IMR-90 (cell line): ENCODE measurements around the gene ZMIZ1. TPM values are rescaled to one million over a fixed set of nuclear protein-coding genes. Genes with fewer than 3 reads are reported as not detected.

Experiments
- ATAC-seq: fragments of 200-7000 bp; cut with Tn5 transposase; 2 replicates; pipeline ENCODE4 v1.9.1; 2020; ENCODE audit warnings: low read depth, mild to moderate bottlenecking, moderate library complexity
- BruUV-seq: library from RNA; stranded (reverse); fragments of 400-500 nt; replicated peaks from 2 replicates; lab custom pipeline; 2021; lab: Mats Ljungman, UMichigan
- CTCF ChIA-PET: fragments of 300-600 bp; formaldehyde crosslinking; extraction: SDS; loops from one replicate; lab custom pipeline; 2021; ENCODE audit warnings: antibody characterized with exemption; lab: Yijun Ruan, JAX
- POLR2A ChIA-PET: fragments of 300-600 bp; sonication (Branson Sonifier 250); formaldehyde crosslinking; loops from one replicate; lab custom pipeline; 2022; ENCODE audit warnings: antibody characterized with exemption; ENCODE audit not compliant: unreplicated experiment; lab: Charles Lee
- DNase-seq: peaks from one replicate; pipeline ENCODE4 v3.0.0; 2013
- H2AFZ ChIP-seq: replicated peaks from 2 replicates; pipeline ENCODE3; 2013; ENCODE audit warnings: low read length, mild to moderate bottlenecking; ENCODE audit not compliant: poor library complexity
- H2AK5ac ChIP-seq: 2 replicates; pipeline ENCODE4 v1.6.1; 2013; ENCODE audit warnings: low read depth, low read length, inconsistent platforms
- H2AK9ac ChIP-seq: replicated peaks from 2 replicates; pipeline ENCODE3; 2013; ENCODE audit warnings: mild to moderate bottlenecking, low read depth, low read length, moderate library complexity; ENCODE audit not compliant: poor library complexity
- H2BK120ac ChIP-seq: 2 replicates; pipeline ENCODE4 v1.6.1; 2013; ENCODE audit warnings: low read depth, low read length, inconsistent platforms
- H2BK15ac ChIP-seq: 3 replicates; pipeline ENCODE4 v1.6.1; 2013; ENCODE audit warnings: low read depth, low read length, inconsistent platforms
- H2BK20ac ChIP-seq: 2 replicates; pipeline ENCODE4 v1.6.1; 2013; ENCODE audit warnings: low read depth, mild to moderate bottlenecking, inconsistent platforms, low read length, moderate library complexity
- H2BK5ac ChIP-seq: 2 replicates; pipeline ENCODE4 v1.6.1; 2013; ENCODE audit warnings: mild to moderate bottlenecking, low read depth, low read length, inconsistent platforms; ENCODE audit not compliant: poor library complexity, severe bottlenecking
- H3K14ac ChIP-seq: replicated peaks from 2 replicates; pipeline ENCODE4 v1.6.1; 2013; ENCODE audit warnings: low read depth, low read length, inconsistent platforms
- H3K18ac ChIP-seq: 2 replicates; pipeline ENCODE4 v1.6.1; 2013; ENCODE audit warnings: low read depth, low read length, control low read depth
- H3K23ac ChIP-seq: 2 replicates; pipeline ENCODE4 v1.6.1; 2013; ENCODE audit warnings: low read depth, low read length, inconsistent platforms
- H3K27ac ChIP-seq: 2 replicates; pipeline ENCODE4 v1.5.1; 2013; ENCODE audit warnings: mild to moderate bottlenecking, control low read depth, low read length; ENCODE audit not compliant: insufficient read depth
- H3K27me3 ChIP-seq: 2 replicates; pipeline ENCODE4 v1.6.1; 2013; ENCODE audit warnings: low read length; ENCODE audit not compliant: control insufficient read depth, insufficient read depth
- H3K36me3 ChIP-seq: 2 replicates; pipeline ENCODE4 v1.6.1; 2013; ENCODE audit warnings: low read length, mixed read lengths; ENCODE audit not compliant: control insufficient read depth, insufficient read depth
- H3K4ac ChIP-seq: 2 replicates; pipeline ENCODE4 v1.6.1; 2013; ENCODE audit warnings: low read depth, low read length, inconsistent platforms
- H3K4me1 ChIP-seq: 2 replicates; pipeline ENCODE4 v1.6.1; 2013; ENCODE audit warnings: low read length, mixed read lengths; ENCODE audit not compliant: control insufficient read depth, insufficient read depth
- H3K4me2 ChIP-seq: 2 replicates; pipeline ENCODE4 v1.6.1; 2013; ENCODE audit warnings: low read depth, mild to moderate bottlenecking, control low read depth, low read length, moderate library complexity
- H3K4me3 ChIP-seq: 2 replicates; pipeline ENCODE4 v1.5.1; 2013; ENCODE audit warnings: low read depth, mild to moderate bottlenecking, control low read depth, low read length, moderate library complexity; ENCODE audit not compliant: insufficient read depth
- H3K56ac ChIP-seq: 2 replicates; pipeline ENCODE4 v1.6.1; 2013; ENCODE audit warnings: low read length, inconsistent platforms; ENCODE audit not compliant: insufficient read depth; ENCODE audit errors: extremely low read depth
- H3K79me1 ChIP-seq, 2 experiments: 2 replicates each; pipeline ENCODE4 v1.6.1; 2013; ENCODE audit warnings: low read length in 2 of 2, inconsistent platforms in 1 of 2, low read depth in 1 of 2
- H3K9ac ChIP-seq: 2 replicates; pipeline ENCODE4 v1.6.1; 2013; ENCODE audit warnings: low read depth, low read length, control low read depth
- H3K9me1 ChIP-seq: 2 replicates; pipeline ENCODE4 v1.6.1; 2013; ENCODE audit warnings: low read length, inconsistent platforms; ENCODE audit not compliant: insufficient read depth
- H3K9me3 ChIP-seq: 2 replicates; pipeline ENCODE4 v1.6.1; 2013; ENCODE audit warnings: low read length; ENCODE audit not compliant: control insufficient read depth, insufficient read depth
- H4K20me1 ChIP-seq: 2 replicates; pipeline ENCODE4 v1.6.1; 2013; ENCODE audit warnings: low read length, inconsistent platforms; ENCODE audit not compliant: insufficient read depth
- H4K5ac ChIP-seq: 2 replicates; pipeline ENCODE4 v1.6.1; 2013; ENCODE audit warnings: mild to moderate bottlenecking, low read depth, low read length, control low read depth
- H4K8ac ChIP-seq, 2 experiments: 2 replicates each; pipeline ENCODE4 v1.6.1; 2013; ENCODE audit warnings: low read depth in 2 of 2, low read length in 2 of 2, control low read depth in 1 of 2, inconsistent platforms in 1 of 2
- H4K91ac ChIP-seq: 2 replicates; pipeline ENCODE4 v1.6.1; 2013; ENCODE audit warnings: low read depth, low read length, inconsistent platforms; ENCODE audit not compliant: insufficient read depth
- CEBPB ChIP-seq: IDR thresholded peaks from 2 replicates; pipeline ENCODE4 v1.6.1; 2012; ENCODE audit warnings: low read depth, low read length, improper control_type of control experiment
- CTCF ChIP-seq: conservative IDR thresholded peaks from 2 replicates; pipeline ENCODE4 v1.5.1; 2012; ENCODE audit warnings: mild to moderate bottlenecking, low read depth, low read length, improper control_type of control experiment
- ELK1 ChIP-seq: fragments of 150-350 bp; IDR thresholded peaks from 2 replicates; pipeline ENCODE4 v1.6.1; 2016; ENCODE audit warnings: low read depth, mild to moderate bottlenecking, low read length, moderate library complexity, borderline replicate concordance
- FOS ChIP-seq: fragments of 150-350 bp; IDR thresholded peaks from 2 replicates; pipeline ENCODE4 v1.6.1; 2016; ENCODE audit warnings: low read depth, low read length
- MAFK ChIP-seq: IDR thresholded peaks from 2 replicates; pipeline ENCODE4 v1.6.1; 2012; ENCODE audit warnings: low read depth, low read length, improper control_type of control experiment
- MAZ ChIP-seq: IDR thresholded peaks from 2 replicates; pipeline ENCODE4 v1.6.1; 2012; ENCODE audit warnings: low read depth, mild to moderate bottlenecking, low read length, improper control_type of control experiment, moderate library complexity, borderline replicate concordance
- MXI1 ChIP-seq: IDR thresholded peaks from 2 replicates; pipeline ENCODE4 v1.6.1; 2012; ENCODE audit warnings: low read depth, mild to moderate bottlenecking, low read length, moderate library complexity, borderline replicate concordance
- NFE2L2 ChIP-seq: fragments of 150-350 bp; IDR thresholded peaks from 2 replicates; pipeline ENCODE4 v1.6.1; 2016; ENCODE audit warnings: low read depth, mild to moderate bottlenecking, low read length
- POLR2A ChIP-seq: IDR thresholded peaks from 2 replicates; pipeline ENCODE4 v1.6.1; 2012; ENCODE audit warnings: mild to moderate bottlenecking, low read depth, low read length
- RAD21 ChIP-seq: IDR thresholded peaks from 2 replicates; pipeline ENCODE4 v1.6.1; 2012; ENCODE audit warnings: low read length, improper control_type of control experiment
- RFX5 ChIP-seq: IDR thresholded peaks from 2 replicates; pipeline ENCODE4 v1.8.0; 2012; ENCODE audit warnings: low read depth, mild to moderate bottlenecking, low read length, moderate library complexity
- SMC3 ChIP-seq: fragments of 150-350 bp; IDR thresholded peaks from 2 replicates; pipeline ENCODE4 v1.6.1; 2016; ENCODE audit warnings: low read depth, mild to moderate bottlenecking, antibody characterized with exemption, low read length, moderate library complexity
- WGBS, 2 experiments: methylation state at CpG; one replicate each; pipeline versions ENCODE4 v1.1.5 to v1.1.7; 2013; ENCODE audit warnings: missing lambda C conversion rate in 2 of 2; ENCODE audit not compliant: insufficient read length in 1 of 2; ENCODE audit errors: extremely low coverage in 2 of 2; 5-methylcytosine and 5-hydroxymethylcytosine counted together
- dilution Hi-C: fragments of 300-500 bp; cut with HindIII; formaldehyde crosslinking; loops from one replicate; pipeline ENCODE4 v1.14.3; 2018; ENCODE audit warnings: low sequenced_read_pairs; ENCODE audit not compliant: unreplicated experiment
- in situ Hi-C: fragments of 300-500 bp; cut with MboI; formaldehyde crosslinking; loops from 3 replicates; pipeline ENCODE4 v1.14.3; 2019; ENCODE audit warnings: low sequenced_read_pairs, inconsistent platforms, mixed read lengths
- intact Hi-C: fragments of 100-400 bp; cut with micrococcal nuclease; formaldehyde crosslinking; loops from 2 replicates; pipeline ENCODE4 v1.10.0; 2022
- polyA plus RNA-seq, 3 experiments: library from polyadenylated mRNA; depleted of rRNA; stranded (reverse); fragments of >200 nt; gene quantifications; 2 replicates each; pipeline ENCODE4 v1.2.3, GENCODE V29; 2012; ENCODE audit warnings: low replicate concordance in 1 of 3
- total RNA-seq: library from RNA; depleted of rRNA; stranded (reverse); fragments of >200 nt; gene quantifications from 2 replicates; pipeline ENCODE4 v1.2.3, GENCODE V29; 2012

The ZMIZ1 gene
- total and polyA plus RNA-seq, 2 of the 4 experiments (the other 2 are of a cell fraction) = 6.6 to 48.7 TPM

- no peak for TF ChIP-seq CTCF
These were observed 235.8 kb downstream of the ZMIZ1 start (continued) for GRCh38 chr10:79304479-79305087.

GRCh38 chr10:79305515-79305914 is 236.7 kb downstream of the ZMIZ1 start:
- POLR2A ChIA-PET = no interaction called here
- no peak for TF ChIP-seq MXI1
- TF ChIP-seq RFX5 = no peak
- TF ChIP-seq MAZ = no peak
- TF ChIP-seq NFE2L2 = no peak
- TF ChIP-seq POLR2A = no peak
- no peak for TF ChIP-seq MAFK
- TF ChIP-seq SMC3 = no peak
- no peak for TF ChIP-seq CTCF
- no peak for TF ChIP-seq ELK1
- no peak for TF ChIP-seq CEBPB
- no peak for TF ChIP-seq RAD21
- TF ChIP-seq FOS = no peak

More at GRCh38 chr10:79305515-79305914, 236.7 kb downstream of the ZMIZ1 start:
- CTCF ChIA-PET = no interaction called here
- peaks cover 13% of the 10 kb centered on the region; the same call in 1 of the 2 replicates for H3K9me1 ChIP-seq
- no peak overlapping the region for H4K5ac ChIP-seq
- peaks cover 14% of the 10 kb centered on the region for H4K20me1 ChIP-seq
- H3K18ac ChIP-seq = no peak overlapping the region
- WGBS, 2 experiments = 80% methylated on average over 2 of the region's 8 CpGs; no CpG with 5 or more reads in 1 of the 2 experiments
- in situ Hi-C loops (no loop called here), dilution Hi-C loops (no loop called here), intact Hi-C loops (no loop called here)
- H2BK20ac ChIP-seq = no peak overlapping the region
- ATAC-seq (no peak), DNase-seq (no peak)
- no peak overlapping the region for H4K91ac ChIP-seq
- no peak overlapping the region for H2AFZ ChIP-seq
- no peak overlapping the region for H3K23ac ChIP-seq
- H2AK5ac ChIP-seq = no peak overlapping the region
- peaks cover 91% of the 10 kb centered on the region for H3K36me3 ChIP-seq
- H4K8ac ChIP-seq = no peak overlapping the region
- no TSS peak for BruUV-seq
- no peaks in the 10 kb centered on the region for H3K4me1 ChIP-seq
- H3K27me3 ChIP-seq = no peaks in the 10 kb centered on the region
- H3K4me3 ChIP-seq = no peak overlapping the region
- H2BK120ac ChIP-seq = no peak overlapping the region
- H3K56ac ChIP-seq = no peak overlapping the region
- no peak overlapping the region for H3K4me2 ChIP-seq
- no peaks in the 10 kb centered on the region for H3K9me3 ChIP-seq
- no peak overlapping the region for H3K4ac ChIP-seq
- no peak overlapping the region for H3K27ac ChIP-seq
- H3K79me1 ChIP-seq = peaks cover 44 to 74% of the 10 kb centered on the region in 2 experiments
- H2BK5ac ChIP-seq = no peak overlapping the region
- no peak overlapping the region for H3K9ac ChIP-seq
- no peak overlapping the region for H3K14ac ChIP-seq
- H2BK15ac ChIP-seq = no peak overlapping the region
- no peak overlapping the region for H2AK9ac ChIP-seq
